Transverse colon (tissue), 4 donors: Measurements from ENCODE around the gene KRTAP5-5. TPM values are rescaled to one million over a fixed set of nuclear protein-coding genes. Genes with fewer than 3 reads are reported as not detected.

Experiments used
- DNase-seq: peaks from one replicate; pipeline ENCODE4 v3.0.0-alpha.2; 2019
- H3K27ac ChIP-seq, 4 donors: fragments of 200-600 bp; sonication (generic); 2 replicates each; pipeline ENCODE4 v1.5.1; 2016 to 2018; ENCODE audit warnings: inconsistent platforms in 4 of 4
- H3K27me3 ChIP-seq: fragments of 200-600 bp; sonication (generic); 2 replicates; pipeline ENCODE4 v1.5.1; 2017; ENCODE audit warnings: inconsistent platforms
- H3K36me3 ChIP-seq, 4 donors: fragments of 200-600 bp; sonication (generic); 2 replicates each; pipeline ENCODE4 v1.5.1; 2017 to 2019; ENCODE audit warnings: inconsistent platforms in 4 of 4
- H3K4me1 ChIP-seq, 4 donors: fragments of 200-600 bp; sonication (generic); 2 replicates each; pipeline ENCODE4 v1.5.1; 2017 to 2020; ENCODE audit warnings: inconsistent platforms in 4 of 4
- H3K4me3 ChIP-seq, 4 donors: fragments of 200-600 bp; sonication (generic); 1 replicate in 1 of 4; 2 replicates in 3 of 4; pipeline versions ENCODE4 v1.5.1 to v1.6.1; 2017 to 2019; ENCODE audit warnings: inconsistent platforms in 4 of 4
- H3K9me3 ChIP-seq, 2 donors: fragments of 200-600 bp; sonication (generic); 2 replicates each; pipeline ENCODE4 v1.5.1; 2017 to 2019; ENCODE audit warnings: inconsistent platforms in 2 of 2
- EP300 ChIP-seq: sonication (generic); formaldehyde crosslinking; IDR thresholded peaks from one replicate; pipeline ENCODE4 v1.6.1; 2017; ENCODE audit warnings: antibody characterized with exemption, low read depth
- POLR2A ChIP-seq: fragments of 450-650 bp; IDR thresholded peaks from one replicate; pipeline ENCODE4 v1.6.1; 2016; ENCODE audit warnings: antibody characterized with exemption, mild to moderate bottlenecking, moderate library complexity
- POLR2AphosphoS5 ChIP-seq, 3 donors: sonication (generic); formaldehyde crosslinking; IDR thresholded peaks; one replicate each; pipeline ENCODE4 v1.6.1; 2016; ENCODE audit warnings: antibody characterized with exemption in 3 of 3
- WGBS, 2 donors: methylation state at CpG; one replicate each; pipeline ENCODE4 v1.1.5; 2018; ENCODE audit warnings: low coverage in 1 of 2; 5-methylcytosine and 5-hydroxymethylcytosine counted together
- in situ Hi-C, 4 donors: fragments of 200-750 bp; cut with MboI; loops; one replicate each; pipeline versions ENCODE4 v1.15.0 to v1.15.1; 2017; ENCODE audit warnings: low sequenced_read_pairs in 3 of 4, low pct_ligation_motif_present in 1 of 4, low pct_unique_long_range_greater_than_20kb in 1 of 4
- intact Hi-C: fragments of 100-400 bp; cut with DNase I; formaldehyde crosslinking; loops from one replicate; pipeline ENCODE4 v1.15.1; 2023; ENCODE audit warnings: low total_unique reads
- total RNA-seq, 4 donors: library from RNA; depleted of rRNA; stranded (reverse); fragments of >200 nt; gene quantifications; one replicate each; pipeline ENCODE4 v1.1.0, GENCODE V29; 2016
- TF ChIP-seq, protein P1 (sequence below), 5 experiments: fragments of 200-600 bp in 3 of 5; fragments of 450-650 bp in 2 of 5; sonication (generic) in 3 of 5; IDR thresholded peaks; 1 replicate in 2 of 5; 2 replicates in 3 of 5; pipeline ENCODE4 v1.5.1; 2016 to 2017; ENCODE audit warnings: antibody characterized with exemption in 5 of 5, inconsistent platforms in 3 of 5, mild to moderate bottlenecking in 2 of 5, moderate library complexity in 1 of 5

Gene KRTAP5-5
- total RNA-seq, 4 donors from 2014 or later, result not detected

DNA sequence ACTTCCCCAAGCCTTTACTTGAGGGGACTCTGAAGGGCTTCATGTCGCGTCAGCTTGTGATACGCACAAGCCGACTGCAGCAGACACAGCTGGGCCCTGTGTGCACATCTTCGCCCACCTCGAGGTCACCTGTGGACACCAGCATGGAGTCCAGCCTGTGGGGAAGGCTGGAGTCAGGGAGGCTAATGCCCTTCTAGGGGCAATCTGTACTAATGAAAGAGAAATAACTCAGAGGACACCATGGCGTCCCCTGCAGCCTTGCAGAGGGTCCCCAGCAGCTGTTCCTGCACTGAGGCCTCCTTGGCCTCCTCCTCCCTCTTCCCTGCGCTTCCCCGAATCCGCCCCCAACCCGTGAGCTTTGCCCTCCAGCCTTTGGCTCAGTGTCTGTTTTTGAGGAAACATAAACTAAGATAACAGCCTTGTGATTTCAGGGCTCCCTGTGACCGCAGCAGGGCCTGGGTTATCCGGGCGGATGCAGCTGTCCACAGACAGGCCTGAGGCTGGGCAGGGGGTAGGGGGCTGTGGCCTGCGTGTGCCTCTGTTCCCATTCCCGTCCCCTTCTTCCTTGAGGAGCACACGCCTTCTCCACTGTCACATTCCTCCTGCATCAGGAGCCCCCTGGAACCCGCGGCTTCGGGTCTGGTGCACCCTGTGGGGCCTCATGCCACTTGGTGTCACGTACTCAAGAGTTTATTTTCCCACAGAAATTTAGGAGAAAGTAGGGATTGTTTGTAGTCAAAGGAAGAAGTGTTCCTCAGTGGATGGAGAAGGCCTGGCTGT lies 25.0 kb downstream of the KRTAP5-5 start:
- Histone ChIP-seq H3K36me3 (no peaks in the 10 kb centered on the region), H3K27me3 (peaks cover 32% of the 10 kb centered on the region), H3K4me3 (no peak overlapping the region), H3K4me1 (peaks cover 0 to 3% (median 0%) of the 10 kb centered on the region in 4 donors), H3K27ac (no peak overlapping the region), H3K9me3 (no peaks in the 10 kb centered on the region)
- WGBS, 2 donors, result 51% methylated on average over 21 of the region's 21 CpGs; no CpG with 5 or more reads in 1 of the 2 donors
- TF ChIP-seq POLR2A (no peak), POLR2AphosphoS5 (IDR thresholded peaks at IDR 0.05) (no peak), EP300 (no peak)
- TF ChIP-seq, protein P1, sequence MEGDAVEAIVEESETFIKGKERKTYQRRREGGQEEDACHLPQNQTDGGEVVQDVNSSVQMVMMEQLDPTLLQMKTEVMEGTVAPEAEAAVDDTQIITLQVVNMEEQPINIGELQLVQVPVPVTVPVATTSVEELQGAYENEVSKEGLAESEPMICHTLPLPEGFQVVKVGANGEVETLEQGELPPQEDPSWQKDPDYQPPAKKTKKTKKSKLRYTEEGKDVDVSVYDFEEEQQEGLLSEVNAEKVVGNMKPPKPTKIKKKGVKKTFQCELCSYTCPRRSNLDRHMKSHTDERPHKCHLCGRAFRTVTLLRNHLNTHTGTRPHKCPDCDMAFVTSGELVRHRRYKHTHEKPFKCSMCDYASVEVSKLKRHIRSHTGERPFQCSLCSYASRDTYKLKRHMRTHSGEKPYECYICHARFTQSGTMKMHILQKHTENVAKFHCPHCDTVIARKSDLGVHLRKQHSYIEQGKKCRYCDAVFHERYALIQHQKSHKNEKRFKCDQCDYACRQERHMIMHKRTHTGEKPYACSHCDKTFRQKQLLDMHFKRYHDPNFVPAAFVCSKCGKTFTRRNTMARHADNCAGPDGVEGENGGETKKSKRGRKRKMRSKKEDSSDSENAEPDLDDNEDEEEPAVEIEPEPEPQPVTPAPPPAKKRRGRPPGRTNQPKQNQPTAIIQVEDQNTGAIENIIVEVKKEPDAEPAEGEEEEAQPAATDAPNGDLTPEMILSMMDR (IDR thresholded peaks at IDR 0.05), result no peak
- no peak for DNase-seq
- intact Hi-C loops, result loop anchor here (5.0 kb wide), 1 partner anchor 178 kb away; the partner anchor contains the start of gene SYT8
- in situ Hi-C loops, result loop anchor here in 1 of 4 donors (10.0 kb wide), 1 partner anchor 500 kb away; no protein-coding TSS in a partner anchor

DNA sequence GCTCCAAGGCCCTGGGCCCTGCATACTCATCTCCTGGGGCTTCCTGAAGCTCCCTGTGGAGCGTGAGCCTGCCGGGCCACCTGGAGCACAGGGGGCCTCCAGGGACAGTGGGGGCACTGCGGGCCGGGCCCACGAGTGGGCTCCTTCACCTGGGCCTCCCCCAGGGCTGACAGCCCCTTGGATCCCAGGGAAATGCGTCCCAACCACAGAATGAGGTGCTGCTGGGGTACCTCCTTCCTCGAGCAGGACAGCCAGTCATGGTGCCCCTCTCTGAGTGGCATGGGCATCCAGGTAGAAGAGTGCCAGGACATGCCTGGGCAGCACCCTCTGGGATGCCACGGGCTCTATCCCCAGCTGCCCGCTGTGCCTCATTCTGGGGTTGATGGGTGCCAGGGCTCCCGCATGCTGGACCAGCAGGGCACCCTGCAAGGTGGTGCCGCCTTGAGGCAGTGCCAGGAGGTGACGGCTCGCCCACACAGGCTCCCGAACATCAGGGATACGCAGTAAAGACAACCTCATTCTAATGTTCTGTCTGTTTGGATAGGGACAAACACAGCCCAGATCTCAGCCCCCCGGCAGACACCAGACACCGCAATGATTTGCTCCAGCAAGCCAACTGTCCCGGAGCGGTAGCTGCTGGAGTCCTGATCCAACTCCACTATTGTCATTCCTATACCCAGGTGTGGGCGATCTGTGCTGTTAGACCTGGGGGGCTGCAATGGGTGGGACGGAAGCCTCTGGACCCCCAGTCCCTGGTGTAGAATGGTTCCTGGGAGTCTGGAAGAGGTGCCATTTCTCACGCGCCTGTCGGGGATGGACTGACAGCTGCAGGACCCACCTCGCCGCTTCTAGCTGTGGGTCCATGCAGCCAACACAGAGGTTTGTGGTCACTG lies 25.8 kb downstream of the KRTAP5-5 start:
- whole genome bisulfite sequencing, 2 donors, result 83% methylated on average over 24 of the region's 26 CpGs; no CpG with 5 or more reads in 1 of the 2 donors

DNA sequence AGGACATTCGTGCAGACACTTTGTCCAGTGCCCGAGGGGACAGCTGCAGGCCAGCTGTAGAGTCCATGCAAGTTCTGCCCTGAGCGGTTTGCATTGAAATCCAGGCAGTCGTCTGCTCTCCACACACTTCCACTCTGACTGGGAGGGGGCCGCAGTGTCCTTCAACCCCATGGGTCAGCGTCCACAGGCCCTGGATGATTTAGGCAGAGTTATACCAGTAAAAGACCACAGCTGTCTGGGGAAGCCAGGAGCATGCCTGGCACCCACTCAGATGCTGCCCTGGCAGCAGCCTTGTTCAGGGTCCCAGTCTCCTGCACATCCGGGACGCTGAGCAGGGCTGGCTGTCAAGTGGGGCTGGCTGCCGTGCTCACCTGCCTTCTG lies 26.5 kb downstream of the KRTAP5-5 start:
- H3K36me3 ChIP-seq, result no peaks in the 10 kb centered on the region
- WGBS, 2 donors, result 76% methylated on average over 7 of the region's 9 CpGs; no CpG with 5 or more reads in 1 of the 2 donors
- H3K4me1 ChIP-seq, result peaks cover 0 to 3% (median 0%) of the 10 kb centered on the region in 4 donors
- H3K9me3 ChIP-seq, result no peaks in the 10 kb centered on the region
- no peak for DNase-seq
- TF ChIP-seq POLR2A (no peak), POLR2AphosphoS5 (IDR thresholded peaks at IDR 0.05) (no peak), EP300 (no peak)
- TF ChIP-seq, protein P1 (IDR thresholded peaks at IDR 0.05), result no peak
- peaks cover 42% of the 10 kb centered on the region for H3K27me3 ChIP-seq
- no peak overlapping the region for H3K4me3 ChIP-seq
- no peak overlapping the region for H3K27ac ChIP-seq
- in situ Hi-C loops, result loop anchor here in 1 of 4 donors (10.0 kb wide), 1 partner anchor 499 kb away; no protein-coding TSS in a partner anchor
- intact Hi-C loops, result no loop called here

More for the DNA sequence above, 25.8 kb downstream of the KRTAP5-5 start:
- Histone ChIP-seq H3K27me3 (peaks cover 40% of the 10 kb centered on the region), H3K27ac (no peak overlapping the region), H3K4me1 (peaks cover 0 to 3% (median 0%) of the 10 kb centered on the region in 4 donors), H3K36me3 (no peaks in the 10 kb centered on the region), H3K4me3 (no peak overlapping the region), H3K9me3 (no peaks in the 10 kb centered on the region)
- TF ChIP-seq, protein P1 (IDR thresholded peaks at IDR 0.05), result no peak
- TF ChIP-seq POLR2AphosphoS5 (IDR thresholded peaks at IDR 0.05) (no peak), EP300 (no peak), POLR2A (no peak)
- in situ Hi-C loops (loop anchor here in 1 of 4 donors (10.0 kb wide), 1 partner anchor 499 kb away; no protein-coding TSS in a partner anchor), intact Hi-C loops (no loop called here)
- DNase-seq, result no peak

DNA sequence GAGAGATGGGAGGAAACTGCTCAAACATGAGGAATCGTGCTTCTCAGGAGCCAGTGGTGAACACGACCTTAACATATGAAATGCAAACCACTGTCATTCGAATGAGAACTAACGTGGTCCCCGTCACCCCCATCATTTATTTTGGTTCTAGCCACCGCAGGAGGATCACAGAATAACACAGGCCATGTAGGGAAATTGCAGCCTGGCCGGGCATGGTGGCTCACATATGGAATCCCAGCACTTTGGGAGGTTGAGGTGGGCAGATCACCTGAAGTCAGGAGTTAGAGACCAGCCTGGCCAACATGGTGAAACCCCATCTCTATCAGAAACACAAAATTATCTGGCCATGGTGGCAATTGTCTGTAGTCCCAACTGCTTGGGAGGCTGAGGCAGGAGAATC lies 27.1 kb downstream of the KRTAP5-5 start:
- TF ChIP-seq POLR2AphosphoS5 (IDR thresholded peaks at IDR 0.05), result no peak
- TF ChIP-seq POLR2A, result no peak
- TF ChIP-seq, protein P1 (IDR thresholded peaks at IDR 0.05), result no peak
- TF ChIP-seq EP300, result no peak
- 80 to 90% methylated on average over 1 to 7 of the region's 7 CpGs for WGBS, 2 donors
- H3K36me3 ChIP-seq, result no peaks in the 10 kb centered on the region
- peaks cover 0 to 3% (median 0%) of the 10 kb centered on the region in 4 donors for H3K4me1 ChIP-seq
- no peak overlapping the region for H3K4me3 ChIP-seq
- H3K27me3 ChIP-seq, result peaks cover 42% of the 10 kb centered on the region
- no peaks in the 10 kb centered on the region for H3K9me3 ChIP-seq
- in situ Hi-C loops (loop anchor here in 1 of 4 donors (10.0 kb wide), 1 partner anchor 498 kb away; no protein-coding TSS in a partner anchor), intact Hi-C loops (no loop called here)
- DNase-seq, result no peak
- H3K27ac ChIP-seq, result no peak overlapping the region
